ENCODE data around the gene KRT85.

The KRT85 gene

GRCh38 chr12:52353766-52354165 is 13.5 kb downstream of the KRT85 start:
- peaks cover 23% of the 10 kb centered on the region for H3K27me3 ChIP-seq
- TF ChIP-seq, protein P1, sequence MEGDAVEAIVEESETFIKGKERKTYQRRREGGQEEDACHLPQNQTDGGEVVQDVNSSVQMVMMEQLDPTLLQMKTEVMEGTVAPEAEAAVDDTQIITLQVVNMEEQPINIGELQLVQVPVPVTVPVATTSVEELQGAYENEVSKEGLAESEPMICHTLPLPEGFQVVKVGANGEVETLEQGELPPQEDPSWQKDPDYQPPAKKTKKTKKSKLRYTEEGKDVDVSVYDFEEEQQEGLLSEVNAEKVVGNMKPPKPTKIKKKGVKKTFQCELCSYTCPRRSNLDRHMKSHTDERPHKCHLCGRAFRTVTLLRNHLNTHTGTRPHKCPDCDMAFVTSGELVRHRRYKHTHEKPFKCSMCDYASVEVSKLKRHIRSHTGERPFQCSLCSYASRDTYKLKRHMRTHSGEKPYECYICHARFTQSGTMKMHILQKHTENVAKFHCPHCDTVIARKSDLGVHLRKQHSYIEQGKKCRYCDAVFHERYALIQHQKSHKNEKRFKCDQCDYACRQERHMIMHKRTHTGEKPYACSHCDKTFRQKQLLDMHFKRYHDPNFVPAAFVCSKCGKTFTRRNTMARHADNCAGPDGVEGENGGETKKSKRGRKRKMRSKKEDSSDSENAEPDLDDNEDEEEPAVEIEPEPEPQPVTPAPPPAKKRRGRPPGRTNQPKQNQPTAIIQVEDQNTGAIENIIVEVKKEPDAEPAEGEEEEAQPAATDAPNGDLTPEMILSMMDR (IDR thresholded peaks at IDR 0.05; ENCODE audit: low read depth, low read length), result no peak
- no peaks in the 10 kb centered on the region for H3K36me3 ChIP-seq
- no peaks in the 10 kb centered on the region for H3K9me3 ChIP-seq
- H3K4me3 ChIP-seq (ENCODE audit: low read depth, low read length), result no peak overlapping the region
- H3K4me1 ChIP-seq, result peaks cover 8% of the 10 kb centered on the region
- DNase-seq, result no peak

GRCh38 chr12:52352951-52353350 is 14.3 kb downstream of the KRT85 start:
- no peak for DNase-seq
- no peak overlapping the region for H3K4me3 ChIP-seq (ENCODE audit: low read depth, low read length)
- TF ChIP-seq, protein P1 (IDR thresholded peaks at IDR 0.05; ENCODE audit: low read depth, low read length), result no peak
- no peaks in the 10 kb centered on the region for H3K9me3 ChIP-seq
- H3K4me1 ChIP-seq, result peaks cover 8% of the 10 kb centered on the region
- peaks cover 22% of the 10 kb centered on the region for H3K27me3 ChIP-seq
- H3K36me3 ChIP-seq, result no peaks in the 10 kb centered on the region

DNA sequence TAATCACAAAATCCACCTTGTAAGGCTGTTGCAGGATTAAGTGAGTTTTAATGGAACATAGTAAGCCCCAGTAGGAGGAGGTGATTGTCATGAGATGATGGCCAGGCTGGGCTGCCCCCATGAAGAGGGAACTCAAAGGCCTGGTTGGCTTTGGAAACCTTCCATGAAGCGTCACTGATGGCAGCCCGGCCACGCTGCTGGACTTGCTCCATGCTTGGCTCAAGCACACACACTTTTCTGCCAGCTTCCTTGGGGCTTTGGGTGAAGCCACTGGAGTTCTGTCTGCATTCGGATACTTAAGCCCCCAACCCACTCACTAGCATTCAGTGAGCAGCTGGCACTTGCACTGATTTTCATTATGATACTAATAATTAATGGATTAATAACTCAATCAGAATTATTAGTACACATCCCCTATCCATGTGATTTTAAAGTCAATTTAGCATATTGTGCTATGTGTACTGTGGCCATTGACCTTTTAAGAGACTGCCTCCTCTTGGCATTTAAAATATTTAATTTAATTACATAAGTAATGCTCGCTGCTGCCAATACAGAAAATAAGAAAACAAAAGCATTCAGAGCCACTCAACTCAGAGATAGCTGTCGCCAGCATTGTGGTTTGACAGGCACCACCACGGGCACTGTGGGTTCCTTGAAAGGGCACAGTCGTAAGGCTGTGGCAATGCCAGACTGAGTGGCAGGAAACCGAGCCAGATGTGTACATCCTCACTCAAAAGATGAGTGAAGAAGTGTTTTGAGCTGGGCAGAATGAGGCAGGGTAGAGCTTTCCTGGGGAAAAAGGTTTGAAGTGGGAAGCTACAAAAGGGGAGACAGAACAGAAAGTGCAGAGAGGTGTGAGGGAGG is 15.9 kb downstream of the KRT85 start:
- TF ChIP-seq, protein P1 (IDR thresholded peaks at IDR 0.05; ENCODE audit: low read depth, low read length), result no peak
- no peak for DNase-seq
- Histone ChIP-seq H3K36me3 (no peaks in the 10 kb centered on the region), H3K9me3 (no peaks in the 10 kb centered on the region), H3K4me1 (peaks cover 8% of the 10 kb centered on the region), H3K27me3 (peaks cover 13% of the 10 kb centered on the region), H3K4me3 (ENCODE audit: low read depth, low read length) (no peak overlapping the region)

GRCh38 chr12:52350786-52351185 is 16.5 kb downstream of the KRT85 start:
- TF ChIP-seq, protein P1 (IDR thresholded peaks at IDR 0.05; ENCODE audit: low read depth, low read length), result no peak
- Histone ChIP-seq H3K9me3 (no peaks in the 10 kb centered on the region), H3K4me3 (ENCODE audit: low read depth, low read length) (no peak overlapping the region), H3K36me3 (no peaks in the 10 kb centered on the region), H3K4me1 (peaks cover 8% of the 10 kb centered on the region), H3K27me3 (peaks cover 13% of the 10 kb centered on the region)
- no peak for DNase-seq

DNA sequence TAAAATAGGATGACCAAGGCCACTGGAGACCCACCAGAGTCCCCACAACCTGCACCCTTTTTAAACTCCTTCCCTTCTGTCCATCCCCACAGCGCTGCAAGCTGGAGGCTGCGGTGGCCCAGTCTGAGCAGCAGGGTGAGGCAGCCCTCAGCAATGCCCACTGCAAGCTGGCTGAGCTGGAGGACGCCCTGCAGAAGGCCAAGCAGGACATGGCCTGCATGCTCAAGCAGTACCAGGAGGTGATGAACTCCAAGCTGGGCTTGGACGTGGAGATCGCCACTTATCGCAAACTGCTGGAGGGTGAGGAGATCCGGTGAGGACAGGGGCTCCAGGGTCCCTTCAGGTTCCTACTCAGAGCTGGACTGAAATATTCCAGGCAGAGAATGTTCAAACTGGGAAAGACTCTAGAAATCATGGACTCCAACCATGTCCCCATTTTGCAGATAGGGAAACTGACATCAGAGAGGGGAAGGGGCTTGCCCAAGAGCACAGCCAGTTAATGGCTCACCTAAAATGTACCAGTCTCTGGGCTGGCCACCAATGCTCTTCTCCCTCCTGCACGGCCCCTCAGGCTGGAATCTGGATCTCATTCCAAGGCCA is 17.2 kb downstream of the KRT85 start:
- TF ChIP-seq, protein P1 (IDR thresholded peaks at IDR 0.05; ENCODE audit: low read depth, low read length), result no peak
- DNase-seq, result no peak
- Histone ChIP-seq H3K4me3 (ENCODE audit: low read depth, low read length) (no peak overlapping the region), H3K4me1 (peaks cover 8% of the 10 kb centered on the region), H3K36me3 (no peaks in the 10 kb centered on the region), H3K27me3 (peaks cover 13% of the 10 kb centered on the region), H3K9me3 (no peaks in the 10 kb centered on the region)

DNA sequence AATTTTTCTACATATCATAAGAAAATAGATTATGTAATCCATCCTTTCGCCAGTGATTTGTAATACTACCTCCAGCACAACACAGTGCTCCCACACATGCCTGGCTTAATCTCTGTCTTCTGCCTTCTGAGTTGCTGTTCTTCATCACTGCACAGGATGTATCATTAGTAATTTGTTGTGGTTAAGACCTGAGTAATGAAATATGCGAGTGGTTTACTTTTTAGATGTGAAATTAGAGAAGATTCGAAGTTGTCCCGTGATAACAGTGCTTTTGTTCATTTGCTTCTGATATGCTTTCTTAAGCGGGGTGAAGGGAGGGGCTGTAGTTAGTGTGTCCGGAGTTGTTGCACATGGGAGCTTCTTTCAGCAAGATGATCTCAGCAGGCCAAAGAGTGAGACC is 18.1 kb downstream of the KRT85 start:
- no peak overlapping the region for H3K4me3 ChIP-seq (ENCODE audit: low read depth, low read length)
- no peaks in the 10 kb centered on the region for H3K36me3 ChIP-seq
- H3K27me3 ChIP-seq, result peaks cover 6% of the 10 kb centered on the region
- DNase-seq, result no peak
- H3K4me1 ChIP-seq, result peaks cover 5% of the 10 kb centered on the region
- H3K9me3 ChIP-seq, result no peaks in the 10 kb centered on the region
- TF ChIP-seq, protein P1 (IDR thresholded peaks at IDR 0.05; ENCODE audit: low read depth, low read length), result no peak
